ENCODE measurements around the gene GPR142. TPM values are rescaled to one million over a fixed set of nuclear protein-coding genes. Genes with fewer than 3 reads are reported as not detected.

Gene GPR142
- total and polyA plus RNA-seq, 10 of the 15 experiments (the other 5 are each of a cell fraction or from before 2014, with no cell fraction given), result not detected

DNA sequence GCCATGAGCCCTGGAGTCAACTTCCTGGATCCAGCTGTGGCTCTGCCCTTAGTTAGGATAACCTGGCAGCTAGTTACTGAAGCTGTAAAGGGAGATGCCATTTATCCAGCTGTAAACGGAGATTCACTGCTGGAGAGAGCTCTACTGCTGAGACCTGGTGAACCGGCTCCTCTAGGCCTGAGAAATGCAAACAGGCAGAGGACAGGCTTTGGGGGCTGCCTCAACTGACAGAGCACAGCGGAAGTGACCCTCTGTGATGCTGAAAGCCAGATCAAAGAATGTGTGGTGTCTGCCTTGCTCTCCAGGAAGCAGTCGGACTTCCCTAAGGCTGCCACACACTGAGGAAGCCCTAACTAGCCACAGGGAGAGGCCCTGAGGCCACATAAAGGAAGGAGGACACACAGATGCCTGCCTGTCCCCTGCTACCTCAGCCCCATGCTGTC is 42.7 kb downstream of the GPR142 start (continued):
- no peak for TF ChIP-seq NFIC (IDR thresholded peaks at IDR 0.05; ENCODE audit: low read depth, low read length)

DNA sequence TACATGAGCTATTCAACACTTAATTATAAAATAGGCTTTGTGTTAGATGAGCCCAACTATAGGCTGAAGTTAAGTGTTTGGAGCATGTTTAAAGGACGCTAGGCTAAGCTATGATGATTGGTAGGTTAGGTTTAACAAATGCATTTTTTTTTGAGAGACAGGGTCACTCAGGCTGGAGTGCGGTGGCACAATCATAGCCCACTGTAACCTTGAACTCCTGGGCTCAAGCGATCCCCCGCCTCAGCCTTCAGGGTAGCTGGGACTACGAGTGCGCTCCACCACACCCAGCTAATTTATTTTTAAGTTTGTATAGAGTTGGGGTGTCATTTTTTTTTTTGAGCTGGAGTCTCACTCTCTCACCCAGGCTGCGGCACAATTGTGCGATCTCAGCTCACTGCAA is 45.3 kb downstream of the GPR142 start:
- no peak overlapping the region for H3K4me2 ChIP-seq (ENCODE audit: control insufficient read depth, insufficient read depth)
- TF ChIP-seq SREBF1 (IDR thresholded peaks at IDR 0.05; ENCODE audit: low read length) (no peak), EED (IDR thresholded peaks at IDR 0.05; ENCODE audit: low read depth) (no peak), JUND (IDR thresholded peaks at IDR 0.05; ENCODE audit: low read depth, low read length) (no peak), ZBED1 (IDR thresholded peaks at IDR 0.05; ENCODE audit: borderline replicate concordance) (no peak), ZNF274 (IDR thresholded peaks at IDR 0.05; ENCODE audit: insufficient read depth, insufficient read length) (no peak), TCF3 (IDR thresholded peaks at IDR 0.05; ENCODE audit: borderline replicate concordance, insufficient read depth, low read depth, low read length) (no peak), MEF2B (IDR thresholded peaks at IDR 0.05; ENCODE audit: partially characterized antibody, poor library complexity, severe bottlenecking) (no peak)
- H3K4me3 ChIP-seq, result no peak overlapping the region
- no peak overlapping the region for H3K9ac ChIP-seq (ENCODE audit: control insufficient read depth, insufficient read depth, low read length)
- FAIRE-seq (no peak), ATAC-seq (no peak), DNase-seq (ENCODE audit: low read depth, low spot score) (no peak)
- no peaks in the 10 kb centered on the region for H3K27me3 ChIP-seq (replicated peaks in 1 of 2; ENCODE audit: control insufficient read depth in 2 of 2, insufficient read depth in 2 of 2, low read length in 1 of 2)
- ChIA-PET SMC1A (ENCODE audit: uncharacterized antibody, unreplicated experiment) (interaction anchor here (1.4 to 1.8 kb wide), 4 partner anchors 10 to 59 kb away, joined by 3 to 10 read pairs (median 4); no protein-coding TSS in a partner anchor), RAD21 (ENCODE audit: unreplicated experiment) (interaction anchor here (1.6 kb wide), 1 partner anchor 33 kb away, joined by 4 read pairs; no protein-coding TSS in a partner anchor), CTCF (interaction anchor here (0.6 to 2.7 kb wide), 6 partner anchors 26 to 79 kb away, joined by 3 to 10 read pairs (median 3); no protein-coding TSS in a partner anchor), POLR2A (interaction anchor here (0.5 to 0.7 kb wide), 3 partner anchors 26 to 1385 kb away, joined by 3 read pairs; no protein-coding TSS in a partner anchor)
- WGBS (ENCODE audit: insufficient coverage, insufficient replicate concordance, low lambda C conversion rate, missing lambda C conversion rate), result 64% methylated on average over 8 of the region's 8 CpGs
- in situ Hi-C loops (cut with MboI), result no loop called here
- H3K79me2 ChIP-seq (ENCODE audit: control insufficient read depth, insufficient read depth, low read length), result no peaks in the 10 kb centered on the region
- no peaks in the 10 kb centered on the region for H3K36me3 ChIP-seq (ENCODE audit: control insufficient read depth in 2 of 2, insufficient read depth in 2 of 2, low read length in 1 of 2)
- H3K27ac ChIP-seq (ENCODE audit: control insufficient read depth, insufficient read depth), result no peak overlapping the region
- H3K9me3 ChIP-seq (replicated peaks; ENCODE audit: control insufficient read depth, insufficient read depth, low read length), result no peaks in the 10 kb centered on the region
- H2AFZ ChIP-seq (ENCODE audit: control insufficient read depth, low read depth, low read length), result no peak overlapping the region
- BruUV-seq (replicated peaks), result no TSS peak
- intact Hi-C loops (cut with micrococcal nuclease; ENCODE audit: unreplicated experiment), result no loop called here
- peaks cover 1% of the 10 kb centered on the region; the same call in 1 of the 2 replicates for H3K4me1 ChIP-seq (ENCODE audit: control insufficient read depth, insufficient read depth, low read length)
- H4K20me1 ChIP-seq (ENCODE audit: control insufficient read depth, insufficient read depth), result no peaks in the 10 kb centered on the region

Measured in GM12878 (cell line).